ENCODE measurements around the gene CCL23. TPM values are rescaled to one million over a fixed set of nuclear protein-coding genes. Genes with fewer than 3 reads are reported as not detected.

CCL23 gene
- total and polyA plus RNA-seq, 9 of the 15 experiments (the other 6 are each of a cell fraction or from before 2014, with no cell fraction given) = not detected

- Histone ChIP-seq H3K4me3 (no peak overlapping the region), H3K9me1 (ENCODE audit: control insufficient read depth, insufficient read depth, low read length) (no peaks in the 10 kb centered on the region), H2AFZ (ENCODE audit: low read depth, low read length) (no peak overlapping the region), H3K9me3 (replicated peaks; ENCODE audit: control insufficient read depth, insufficient read depth, low read depth, low read length) (no peaks in the 10 kb centered on the region), H3K79me2 (ENCODE audit: control insufficient read depth, insufficient read depth, low read length) (no peaks in the 10 kb centered on the region), H3K9ac (ENCODE audit: insufficient read depth in 1 of 2, low read depth in 2 of 2, low read length in 2 of 2) (no peak overlapping the region), H3K27me3 (ENCODE audit: control insufficient read depth in 2 of 2, insufficient read depth in 2 of 2, low read length in 2 of 2) (peaks cover 12 to 50% of the 10 kb centered on the region in 2 experiments; a peak in 4 of 5 replicates), H3K27ac (ENCODE audit: extremely low read depth, low read depth, low read length) (no peak overlapping the region), H3K4me2 (ENCODE audit: insufficient read depth, low read length) (no peak overlapping the region), H3K4me1 (replicated peaks in 1 of 2; ENCODE audit: control insufficient read depth in 2 of 2, insufficient read depth in 2 of 2, low read length in 2 of 2) (no peaks in the 10 kb centered on the region), H3K36me3 (ENCODE audit: control insufficient read depth, insufficient read depth, low read length) (no peaks in the 10 kb centered on the region), H4K20me1 (replicated peaks; ENCODE audit: control insufficient read depth, insufficient read depth, low read length) (no peaks in the 10 kb centered on the region; the same call in 1 of the 2 replicates)
- DNase-seq (ENCODE audit: extremely low read depth in 1 of 4, low spot score in 3 of 4) (peak in 1 of 4 experiments; percentile 14), FAIRE-seq (no peak), ATAC-seq (peak; percentile 69; the same call in 2 of the 3 replicates)
- no peak for TF ChIP-seq FOXM1 (IDR thresholded peaks at IDR 0.05; ENCODE audit: low read depth)
- no peak for TF ChIP-seq FOXM1 (CRISPR knock-in tag; IDR thresholded peaks at IDR 0.05; ENCODE audit: low read depth)
- TF ChIP-seq CTCF (IDR thresholded peaks at IDR 0.05 in 2 of 3, conservative IDR thresholded peaks at IDR 0.05 in 1 of 3; ENCODE audit: insufficient read depth in 2 of 3, low read depth in 1 of 3, low read length in 3 of 3) = peak; percentile 40 to 45 (median 42); a peak in 5 of 6 replicates
- no peak for TF ChIP-seq GTF2F1 (IDR thresholded peaks at IDR 0.05; ENCODE audit: low read depth, low read length)
- no peak for TF ChIP-seq RNF219 (CRISPR knock-in tag; IDR thresholded peaks at IDR 0.05)
- 0 out of 4 replicates have a peak, but pooled peaks of 1 of the 2 experiments have one; percentile 17 for TF ChIP-seq RAD21 (CRISPR knock-in tag; conservative IDR thresholded peaks at IDR 0.05 in 1 of 2, IDR thresholded peaks at IDR 0.05 in 1 of 2)
- TF ChIP-seq ZNF175 (CRISPR knock-in tag; IDR thresholded peaks at IDR 0.05; ENCODE audit: low read depth) = no peak
- TF ChIP-seq ETS2 (tag; IDR thresholded peaks at IDR 0.05; ENCODE audit: borderline replicate concordance, poor library complexity, severe bottlenecking) = no peak
- TF ChIP-seq SRF (CRISPR knock-in tag; IDR thresholded peaks at IDR 0.05) = no peak
- 0% methylated on average over 4 of the region's 4 CpGs for WGBS (ENCODE audit: insufficient coverage, low coverage, missing lambda C conversion rate)
- intact Hi-C loops (cut with micrococcal nuclease) = no loop called here
- in situ Hi-C loops (cut with MboI) = no loop called here
- BruUV-seq (replicated peaks) = no TSS peak
- POLR2A ChIA-PET = interaction anchor here (2.0 kb wide), 1 partner anchor 12 kb away, joined by 5 read pairs; no protein-coding TSS in a partner anchor
- CTCF ChIA-PET (ENCODE audit: low intra/inter-chr PET ratio) = no interaction called here
These were observed 35.9 kb downstream of the CCL23 start for GRCh38 chr17:35981908-35982330.
